H1 (cell line): Measurements from ENCODE around the gene PORCN. TPM values are rescaled to one million over a fixed set of nuclear protein-coding genes. Genes with fewer than 3 reads are reported as not detected.

Experiments
- CTCF ChIA-PET: fragments of 300-600 bp; sonication (Branson Sonifier 250); formaldehyde crosslinking; loops from one replicate; lab custom pipeline; 2021; ENCODE audit not compliant: partially characterized antibody; lab: Charles Lee
- POLR2A ChIA-PET: fragments of 300-600 bp; sonication (Branson Sonifier 250); formaldehyde crosslinking; loops from one replicate; lab custom pipeline; 2021; ENCODE audit warnings: inconsistent platforms; ENCODE audit not compliant: partially characterized antibody; lab: Charles Lee
- DNase-seq, 2 experiments: peaks; one replicate each; pipeline versions ENCODE4 v3.0.0 to v3.0.0-alpha.2; 2010 to 2022; ENCODE audit warnings: low spot score in 2 of 2, low read depth in 1 of 2, mixed read lengths in 1 of 2
- FAIRE-seq: peaks from 2 replicates; lab custom pipeline; 2011; peaks lifted over from hg19 to GRCh38; lab: Jason Lieb, UNC
- H2AFZ ChIP-seq: 2 replicates; pipeline ENCODE4 v1.8.1; 2012; ENCODE audit warnings: low read length, inconsistent platforms
- H2AK5ac ChIP-seq: 2 replicates; pipeline ENCODE4 v1.6.1; 2013; ENCODE audit warnings: low read depth, low read length
- H2BK120ac ChIP-seq: replicated peaks from 2 replicates; pipeline ENCODE3; 2013; ENCODE audit warnings: low read depth, low read length, inconsistent platforms
- H2BK12ac ChIP-seq: 2 replicates; pipeline ENCODE4 v1.6.1; 2013; ENCODE audit warnings: low read depth, low read length
- H2BK15ac ChIP-seq: 2 replicates; pipeline ENCODE4 v1.6.1; 2013; ENCODE audit warnings: low read length
- H2BK20ac ChIP-seq: 2 replicates; pipeline ENCODE4 v1.6.1; 2013; ENCODE audit warnings: low read length
- H2BK5ac ChIP-seq: 2 replicates; pipeline ENCODE4 v1.6.1; 2013; ENCODE audit warnings: low read depth, low read length
- H3K14ac ChIP-seq: 2 replicates; pipeline ENCODE4 v1.6.1; 2013; ENCODE audit warnings: inconsistent platforms; ENCODE audit not compliant: insufficient read length
- H3K18ac ChIP-seq: 2 replicates; pipeline ENCODE4 v1.6.1; 2013; ENCODE audit warnings: low read length; ENCODE audit errors: extremely low read depth
- H3K23ac ChIP-seq: 2 replicates; pipeline ENCODE4 v1.6.1; 2013; ENCODE audit warnings: inconsistent platforms; ENCODE audit not compliant: insufficient read length
- H3K23me2 ChIP-seq: 2 replicates; pipeline ENCODE4 v1.6.1; 2013; ENCODE audit warnings: low read depth, low read length
- H3K27ac ChIP-seq: 2 replicates; pipeline ENCODE4 v1.6.1; 2011; ENCODE audit warnings: low read depth, low read length, inconsistent platforms
- H3K27me3 ChIP-seq, 4 experiments: replicated peaks in 1 of 4; 1 replicate in 1 of 4; 2 replicates in 3 of 4; pipeline versions ENCODE4 v1.6.1 to v1.8.1; 2011 to 2013; ENCODE audit warnings: low read length in 3 of 4, mild to moderate bottlenecking in 3 of 4, inconsistent platforms in 2 of 4, mixed read lengths in 2 of 4, moderate library complexity in 1 of 4; ENCODE audit not compliant: control insufficient read depth in 3 of 4, insufficient read depth in 3 of 4; ENCODE audit errors: extremely low read depth in 1 of 4
- H3K36me3 ChIP-seq, 4 experiments: 2 replicates each; pipeline versions ENCODE4 v1.6.1 to v1.8.1; 2011 to 2013; ENCODE audit warnings: mild to moderate bottlenecking in 4 of 4, low read length in 3 of 4, moderate library complexity in 2 of 4, control low read depth in 1 of 4, inconsistent platforms in 1 of 4; ENCODE audit not compliant: insufficient read depth in 4 of 4, control insufficient read depth in 2 of 4
- H3K4ac ChIP-seq: replicated peaks from 2 replicates; pipeline ENCODE3; 2013; ENCODE audit warnings: low read length, low read depth, mixed read lengths, inconsistent platforms; ENCODE audit not compliant: insufficient read length
- H3K4me1 ChIP-seq, 4 experiments: replicated peaks in 1 of 4; 1 replicate in 1 of 4; 2 replicates in 3 of 4; pipeline versions ENCODE4 v1.6.1 to v1.8.1; 2011 to 2013; ENCODE audit warnings: low read length in 3 of 4, inconsistent platforms in 2 of 4, mixed read lengths in 1 of 4; ENCODE audit not compliant: insufficient read depth in 4 of 4, control insufficient read depth in 3 of 4
- H3K4me2 ChIP-seq, 2 experiments: 2 replicates each; pipeline versions ENCODE4 v1.6.1 to v1.8.1; 2011 to 2013; ENCODE audit warnings: low read depth in 2 of 2, low read length in 2 of 2, control low read depth in 1 of 2, inconsistent platforms in 1 of 2, mild to moderate bottlenecking in 1 of 2; ENCODE audit not compliant: insufficient read depth in 1 of 2
- H3K4me3 ChIP-seq, 4 experiments: fragments of 200-600, 300-600 bp in 1 of 4; sonication (generic), shearing (Covaris generic), sonication (Bioruptor Twin) in 1 of 4; 2 replicates each; pipeline versions ENCODE4 v1.5.1 to v1.8.1; 2011 to 2016; ENCODE audit warnings: low read length in 4 of 4, low read depth in 3 of 4, control low read depth in 2 of 4, inconsistent platforms in 2 of 4, mild to moderate bottlenecking in 2 of 4, mixed read lengths in 1 of 4, moderate library complexity in 1 of 4; ENCODE audit not compliant: insufficient read depth in 2 of 4; ENCODE audit errors: extremely low read depth in 1 of 4
- H3K56ac ChIP-seq: replicated peaks from 2 replicates; pipeline ENCODE3; 2013; ENCODE audit warnings: low read depth, mild to moderate bottlenecking, mixed read lengths, low read length, inconsistent platforms; ENCODE audit not compliant: insufficient read length
- H3K79me1 ChIP-seq: 2 replicates; pipeline ENCODE4 v1.6.1; 2013; ENCODE audit warnings: low read depth, low read length, control low read depth
- H3K79me2 ChIP-seq, 2 experiments: 2 replicates each; pipeline versions ENCODE4 v1.6.1 to v1.8.1; 2012 to 2013; ENCODE audit warnings: low read length in 2 of 2, mild to moderate bottlenecking in 2 of 2, inconsistent platforms in 1 of 2; ENCODE audit not compliant: insufficient read depth in 2 of 2, control insufficient read depth in 1 of 2
- H3K9ac ChIP-seq, 4 experiments: replicated peaks in 1 of 4; 1 replicate in 1 of 4; 2 replicates in 3 of 4; pipeline versions ENCODE4 v1.6.1 to v1.8.1; 2011 to 2013; ENCODE audit warnings: low read depth in 3 of 4, low read length in 3 of 4, control low read depth in 2 of 4, mild to moderate bottlenecking in 2 of 4, moderate library complexity in 2 of 4, inconsistent platforms in 1 of 4; ENCODE audit errors: extremely low read depth in 1 of 4
- H3K9me3 ChIP-seq, 2 experiments: 2 replicates each; pipeline versions ENCODE4 v1.6.1 to v1.8.1; 2012 to 2013; ENCODE audit warnings: mild to moderate bottlenecking in 2 of 2, moderate library complexity in 2 of 2, control low read depth in 1 of 2, inconsistent platforms in 1 of 2, low read depth in 1 of 2, low read length in 1 of 2, mixed read lengths in 1 of 2; ENCODE audit not compliant: insufficient read depth in 2 of 2
- H4K20me1 ChIP-seq, 2 experiments: replicated peaks in 1 of 2; 2 replicates each; pipeline versions ENCODE3 to v1.8.1; 2011 to 2013; ENCODE audit warnings: inconsistent platforms in 2 of 2, low read length in 2 of 2, mild to moderate bottlenecking in 1 of 2; ENCODE audit not compliant: insufficient read depth in 2 of 2, control insufficient read depth in 1 of 2
- H4K5ac ChIP-seq: 2 replicates; pipeline ENCODE4 v1.6.1; 2013; ENCODE audit warnings: low read length, low read depth, mixed read lengths, inconsistent platforms; ENCODE audit not compliant: insufficient read length
- H4K8ac ChIP-seq: 2 replicates; pipeline ENCODE4 v1.8.0; 2013; ENCODE audit warnings: mild to moderate bottlenecking, moderate library complexity, low read length, inconsistent platforms; ENCODE audit not compliant: insufficient read depth; ENCODE audit errors: extremely low read depth
- H4K91ac ChIP-seq: replicated peaks from 2 replicates; pipeline ENCODE3; 2013; ENCODE audit warnings: low read length, mixed read lengths, inconsistent platforms; ENCODE audit not compliant: insufficient read length
- CBX5 ChIP-seq: fragments of 300-800, 300-1000 bp; sonication (generic); IDR thresholded peaks from 2 replicates; pipeline ENCODE4 v1.7.1; 2016; ENCODE audit warnings: antibody characterized with exemption, low read length, low read depth
- JUN ChIP-seq: IDR thresholded peaks from 2 replicates; pipeline ENCODE4 v1.6.1; 2011; ENCODE audit warnings: low read depth, mild to moderate bottlenecking, improper control_type of control experiment, low read length
- KDM1A ChIP-seq: fragments of 200-600, 300-600 bp; sonication (generic); IDR thresholded peaks from 2 replicates; pipeline ENCODE4 v1.7.1; 2016; ENCODE audit warnings: mild to moderate bottlenecking, low read length, borderline replicate concordance
- NRF1 ChIP-seq: IDR thresholded peaks from 2 replicates; pipeline ENCODE4 v1.6.1; 2011; ENCODE audit warnings: mild to moderate bottlenecking, low read depth, low read length, improper control_type of control experiment
- PHF8 ChIP-seq: fragments of 200-600 bp; sonication (generic); conservative IDR thresholded peaks from 2 replicates; pipeline ENCODE4 v1.7.1; 2012; ENCODE audit warnings: low read depth, mild to moderate bottlenecking, inconsistent platforms, low read length, moderate library complexity
- RFX5 ChIP-seq: IDR thresholded peaks from 2 replicates; pipeline ENCODE4 v1.6.1; 2011; ENCODE audit warnings: low read depth, low read length, improper control_type of control experiment, borderline replicate concordance
- WGBS, 2 experiments: shearing (Covaris generic) in 1 of 2; methylation state at CpG; one replicate each; pipeline versions ENCODE4 v1.1.6 to v1.1.7; 2013 to 2015; ENCODE audit warnings: low lambda C conversion rate in 2 of 2, mixed read lengths in 2 of 2, inconsistent platforms in 1 of 2, low coverage in 1 of 2, missing lambda C conversion rate in 1 of 2; ENCODE audit not compliant: insufficient replicate concordance in 2 of 2, insufficient coverage in 1 of 2, insufficient read length in 1 of 2; ENCODE audit errors: extremely low coverage in 1 of 2, missing lambda C conversion rate in 1 of 2; 5-methylcytosine and 5-hydroxymethylcytosine counted together
- polyA plus RNA-seq, 7 experiments: library from polyadenylated mRNA; depleted of rRNA in 3 of 7; stranded (reverse) in 5 of 7; unstranded in 2 of 7; fragments of >200 nt in 5 of 7; fragments of 200-250 nt in 2 of 7; gene quantifications; 1 replicate in 5 of 7; 2 replicates in 1 of 7; 4 replicates in 1 of 7; pipeline versions ENCODE4 v1.2.1 to v1.2.3, GENCODE V29; 2011 to 2013; ENCODE audit warnings: missing spikeins in 2 of 7, mixed read lengths in 2 of 7
- total RNA-seq: library from RNA; stranded (reverse); fragmentation: NEBNext Ultra II Directional; extraction: Animal tissue kit (Norgen Biotek cat#: 25700); gene quantifications from 2 replicates; pipeline ENCODE4 v1.2.1, GENCODE V29; 2021
- TF ChIP-seq, protein P1 (sequence below), 3 experiments: IDR thresholded peaks; 1 replicate in 2 of 3; 2 replicates in 1 of 3; pipeline versions ENCODE4 v1.5.1 to v1.6.1; 2011; ENCODE audit warnings: low read length in 3 of 3, mild to moderate bottlenecking in 3 of 3, inconsistent platforms in 2 of 3, low read depth in 1 of 3, moderate library complexity in 1 of 3; ENCODE audit not compliant: insufficient read depth in 1 of 3; ENCODE audit errors: control extremely low read depth in 1 of 3

Gene PORCN
- total and polyA plus RNA-seq, 2 of the 8 experiments (the other 6 are each of a cell fraction or from before 2014, with no cell fraction given), result 14.6 to 34.1 TPM

DNA sequence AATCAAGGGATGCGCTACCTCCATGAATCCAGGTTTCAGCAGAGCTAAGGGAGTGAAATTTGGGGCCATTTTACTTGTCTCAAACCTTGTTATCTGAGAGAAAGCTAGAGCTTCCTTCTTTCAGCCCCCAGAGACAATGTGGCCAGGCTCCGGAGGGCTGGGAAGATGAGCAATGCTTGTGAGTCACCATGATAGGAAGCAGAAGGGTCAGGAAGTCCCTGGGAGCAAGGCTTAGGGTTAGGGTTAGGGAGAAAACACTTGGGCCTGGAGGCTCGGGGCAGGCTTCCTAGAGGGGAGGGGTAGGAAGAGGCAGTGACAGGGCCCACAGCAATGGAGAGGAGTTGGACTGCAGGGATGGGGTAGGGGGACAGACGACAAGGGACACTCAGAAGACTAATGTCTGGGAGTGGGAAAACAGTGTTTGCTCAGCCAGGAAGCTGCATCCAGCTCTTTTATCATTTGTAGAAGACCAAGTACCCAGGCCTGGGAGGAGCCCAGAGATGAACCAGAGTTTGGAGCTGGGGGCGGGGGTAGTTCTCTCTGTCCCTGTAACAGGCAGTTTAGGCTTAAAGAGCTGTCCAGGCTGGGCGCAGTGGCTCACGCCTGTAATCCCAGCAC is 16.4 kb upstream of the PORCN start:
- Histone ChIP-seq H3K9ac (no peak overlapping the region), H3K4me3 (no peak overlapping the region), H3K36me3 (no peaks in the 10 kb centered on the region), H4K91ac (no peak overlapping the region), H2BK12ac (no peak overlapping the region), H3K23ac (no peak overlapping the region), H3K56ac (no peak overlapping the region), H3K23me2 (no peaks in the 10 kb centered on the region), H2AFZ (no peak overlapping the region), H3K27me3 (no peaks in the 10 kb centered on the region), H3K14ac (no peak overlapping the region), H3K27ac (no peak overlapping the region), H2BK15ac (no peak overlapping the region), H3K9me3 (no peaks in the 10 kb centered on the region), H3K18ac (no peak overlapping the region), H3K4ac (no peak overlapping the region), H3K4me2 (no peak overlapping the region), H4K20me1 (no peaks in the 10 kb centered on the region), H3K79me1 (no peaks in the 10 kb centered on the region), H2BK5ac (no peak overlapping the region), H2BK120ac (no peak overlapping the region), H2AK5ac (no peak overlapping the region), H3K79me2 (no peaks in the 10 kb centered on the region), H4K5ac (no peak overlapping the region), H2BK20ac (no peak overlapping the region), H3K4me1 (no peaks in the 10 kb centered on the region; a peak in 1 of 7 replicates), H4K8ac (no peak overlapping the region)
- CTCF ChIA-PET, result interaction anchor here (1.0 to 3.9 kb wide), 4 partner anchors 24 to 466 kb away, joined by 3 to 32 read pairs (median 12); partner anchors contain the start of gene SLC38A5
- no peak for DNase-seq
- POLR2A ChIA-PET, result interaction anchor here (1.3 kb wide), 1 partner anchor 16 kb away, joined by 5 read pairs; the partner anchor contains the start of gene FTSJ1
- TF ChIP-seq KDM1A (no peak), NRF1 (no peak), JUN (no peak), PHF8 (no peak), CBX5 (no peak), RFX5 (no peak)
- TF ChIP-seq, protein P1, sequence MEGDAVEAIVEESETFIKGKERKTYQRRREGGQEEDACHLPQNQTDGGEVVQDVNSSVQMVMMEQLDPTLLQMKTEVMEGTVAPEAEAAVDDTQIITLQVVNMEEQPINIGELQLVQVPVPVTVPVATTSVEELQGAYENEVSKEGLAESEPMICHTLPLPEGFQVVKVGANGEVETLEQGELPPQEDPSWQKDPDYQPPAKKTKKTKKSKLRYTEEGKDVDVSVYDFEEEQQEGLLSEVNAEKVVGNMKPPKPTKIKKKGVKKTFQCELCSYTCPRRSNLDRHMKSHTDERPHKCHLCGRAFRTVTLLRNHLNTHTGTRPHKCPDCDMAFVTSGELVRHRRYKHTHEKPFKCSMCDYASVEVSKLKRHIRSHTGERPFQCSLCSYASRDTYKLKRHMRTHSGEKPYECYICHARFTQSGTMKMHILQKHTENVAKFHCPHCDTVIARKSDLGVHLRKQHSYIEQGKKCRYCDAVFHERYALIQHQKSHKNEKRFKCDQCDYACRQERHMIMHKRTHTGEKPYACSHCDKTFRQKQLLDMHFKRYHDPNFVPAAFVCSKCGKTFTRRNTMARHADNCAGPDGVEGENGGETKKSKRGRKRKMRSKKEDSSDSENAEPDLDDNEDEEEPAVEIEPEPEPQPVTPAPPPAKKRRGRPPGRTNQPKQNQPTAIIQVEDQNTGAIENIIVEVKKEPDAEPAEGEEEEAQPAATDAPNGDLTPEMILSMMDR (IDR thresholded peaks at IDR 0.05; ENCODE audit: control extremely low read depth in 1 of 3, insufficient read depth in 1 of 3, low read depth in 1 of 3, low read length in 3 of 3), result no peak
- 84% methylated on average over 5 of the region's 7 CpGs; no CpG with 5 or more reads in 1 of the 2 experiments for WGBS, 2 experiments
- FAIRE-seq, result no peak
